Omental fat pad (tissue), 4 donors: ENCODE results near the gene GIGYF2. TPM values are rescaled to one million over a fixed set of nuclear protein-coding genes. Genes with fewer than 3 reads are reported as not detected.

ENCODE experiments used
- ATAC-seq: fragments of 150-250 bp; one replicate; pipeline ENCODE4 v1.9.1; 2016; ENCODE audit warnings: mild to moderate bottlenecking, moderate library complexity; ENCODE audit not compliant: low FRiP score
- DNase-seq: peaks from one replicate; pipeline ENCODE4 v3.0.0-alpha.2; 2019; ENCODE audit warnings: low spot score
- CTCF ChIP-seq, 3 donors: fragments of 450-650 bp; IDR thresholded peaks; one replicate each; pipeline ENCODE4 v1.5.1; 2016 to 2017; ENCODE audit warnings: antibody characterized with exemption in 3 of 3, mild to moderate bottlenecking in 3 of 3, moderate library complexity in 2 of 3
- total RNA-seq, 4 donors: library from RNA; depleted of rRNA; stranded (reverse); fragments of >200 nt; gene quantifications; one replicate each; pipeline ENCODE4 v1.1.0, GENCODE V29; 2016

Gene GIGYF2
- total RNA-seq, 4 donors from 2014 or later = 63.9 to 80.2 (median 72.2) TPM

- DNase-seq = no peak
Observed at GRCh38 chr2:232890536-232890895, 193.4 kb downstream of the GIGYF2 start.

GRCh38 chr2:232890896-232891601 is 193.9 kb downstream of the GIGYF2 start:
- no peak for TF ChIP-seq CTCF (IDR thresholded peaks at IDR 0.05)
- ATAC-seq (no peak), DNase-seq (no peak)

More at GRCh38 chr2:232890536-232890895, 193.4 kb downstream of the GIGYF2 start:
- no peak for ATAC-seq
- no peak for TF ChIP-seq CTCF (IDR thresholded peaks at IDR 0.05)

- TF ChIP-seq CTCF (IDR thresholded peaks at IDR 0.05) = no peak
- ATAC-seq (no peak), DNase-seq (no peak)
Observed at GRCh38 chr2:232891621-232892071, 194.5 kb downstream of the GIGYF2 start.

GRCh38 chr2:232892221-232892620 is 195.1 kb downstream of the GIGYF2 start:
- no peak for ATAC-seq
- no peak for DNase-seq
- TF ChIP-seq CTCF (IDR thresholded peaks at IDR 0.05) = no peak

GRCh38 chr2:232892843-232893242 is 195.7 kb downstream of the GIGYF2 start:
- DNase-seq = no peak
- ATAC-seq = no peak
- no peak for TF ChIP-seq CTCF (IDR thresholded peaks at IDR 0.05)

GRCh38 chr2:232893834-232894233 is 196.7 kb downstream of the GIGYF2 start:
- no peak for ATAC-seq
- TF ChIP-seq CTCF (IDR thresholded peaks at IDR 0.05) = no peak
- DNase-seq = no peak

- ATAC-seq = no peak
- DNase-seq = no peak
- TF ChIP-seq CTCF (IDR thresholded peaks at IDR 0.05) = no peak
Observed at GRCh38 chr2:232894251-232894650, 197.1 kb downstream of the GIGYF2 start.
